Thoracic aorta (tissue), 2 donors: ENCODE measurements around the gene ABCC3. TPM values are rescaled to one million over a fixed set of nuclear protein-coding genes. Genes with fewer than 3 reads are reported as not detected.

Experiments
- ATAC-seq: fragments of 150-250 bp; one replicate; pipeline ENCODE4 v1.8.0; 2017; ENCODE audit warnings: low read depth; ENCODE audit not compliant: insufficient number of reproducible peaks, low FRiP score
- DNase-seq: peaks from one replicate; pipeline ENCODE4 v3.0.0-alpha.2; 2020; ENCODE audit warnings: low spot score
- H3K27ac ChIP-seq, 2 donors: fragments of 200-600 bp; sonication (generic); 1 replicate in 1 of 2; 2 replicates in 1 of 2; pipeline ENCODE4 v1.5.1; 2016; ENCODE audit warnings: mild to moderate bottlenecking in 2 of 2, moderate library complexity in 2 of 2
- H3K27me3 ChIP-seq: fragments of 200-600 bp; sonication (generic); replicated peaks from 2 replicates; pipeline ENCODE4 v1.6.0; 2016; ENCODE audit warnings: mild to moderate bottlenecking; ENCODE audit not compliant: insufficient read depth
- H3K36me3 ChIP-seq: fragments of 200-600 bp; sonication (generic); one replicate; pipeline ENCODE4 v1.5.1; 2016
- H3K4me1 ChIP-seq, 2 donors: fragments of 200-600 bp; sonication (generic); 1 replicate in 1 of 2; 2 replicates in 1 of 2; pipeline versions ENCODE4 v1.5.1 to v1.6.0; 2016; ENCODE audit warnings: low read depth in 2 of 2, mild to moderate bottlenecking in 1 of 2; ENCODE audit not compliant: control insufficient read depth in 1 of 2
- H3K4me3 ChIP-seq: fragments of 200-600 bp; sonication (generic); 2 replicates; pipeline ENCODE4 v1.5.1; 2016; ENCODE audit warnings: mild to moderate bottlenecking
- H3K9me3 ChIP-seq: fragments of 200-600 bp; sonication (generic); 2 replicates; pipeline ENCODE4 v1.5.1; 2016
- CTCF ChIP-seq: fragments of 200-600 bp; sonication (generic); IDR thresholded peaks from one replicate; pipeline ENCODE4 v1.5.1; 2019; ENCODE audit warnings: antibody characterized with exemption
- total RNA-seq, 2 donors: library from RNA; depleted of rRNA; stranded (reverse); fragments of >200 nt; gene quantifications; one replicate each; pipeline versions ENCODE4 v1.1.0 to v1.2.3, GENCODE V29; 2016

Gene ABCC3
- total RNA-seq, 2 donors from 2014 or later: 72.7 to 143 TPM

- Histone ChIP-seq H3K9me3 (no peaks in the 10 kb centered on the region), H3K36me3 (peaks cover 4% of the 10 kb centered on the region), H3K4me3 (no peak overlapping the region), H3K4me1 (peaks cover 11 to 34% of the 10 kb centered on the region in 2 donors), H3K27me3 (no peaks in the 10 kb centered on the region), H3K27ac (no peak overlapping the region)
- DNase-seq: no peak
- no peak for ATAC-seq
- TF ChIP-seq CTCF: no peak
These were observed 47.8 kb downstream of the ABCC3 start for GRCh38 chr17:50682441-50682840.

GRCh38 chr17:50682938-50683337 lies 48.3 kb downstream of the ABCC3 start:
- ATAC-seq: no peak
- Histone ChIP-seq H3K9me3 (no peaks in the 10 kb centered on the region), H3K4me3 (no peak overlapping the region), H3K27me3 (no peaks in the 10 kb centered on the region), H3K4me1 (peaks cover 14 to 38% of the 10 kb centered on the region in 2 donors), H3K27ac (no peak overlapping the region), H3K36me3 (peaks cover 4% of the 10 kb centered on the region)
- TF ChIP-seq CTCF: no peak
- no peak for DNase-seq

- Histone ChIP-seq H3K27ac (no peak overlapping the region), H3K4me3 (no peak overlapping the region), H3K9me3 (no peaks in the 10 kb centered on the region), H3K36me3 (no peaks in the 10 kb centered on the region), H3K27me3 (no peaks in the 10 kb centered on the region), H3K4me1 (peaks cover 14 to 45% of the 10 kb centered on the region in 2 donors)
- ATAC-seq (no peak), DNase-seq (no peak)
- TF ChIP-seq CTCF: no peak
These were observed 49.0 kb downstream of the ABCC3 start for GRCh38 chr17:50683434-50684287.

DNA sequence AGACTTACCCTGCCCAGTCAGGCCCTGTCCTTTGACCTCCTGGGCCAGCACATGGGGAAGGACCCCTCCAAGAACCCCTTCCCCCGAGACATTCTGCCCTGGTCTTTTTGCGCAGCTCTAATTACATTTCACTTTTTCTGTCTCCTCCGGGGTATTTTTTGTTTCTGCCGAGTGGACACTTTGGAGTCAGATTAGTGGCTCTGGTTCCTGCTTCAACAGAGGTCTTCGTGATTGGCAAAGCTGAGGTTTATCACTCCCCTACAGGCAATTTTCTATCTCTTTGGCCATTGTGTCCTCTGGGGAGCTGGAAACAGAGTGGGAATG lies 49.6 kb downstream of the ABCC3 start:
- H3K4me3 ChIP-seq: no peak overlapping the region
- H3K27ac ChIP-seq: no peak overlapping the region
- DNase-seq: no peak

More for the DNA sequence above, 49.6 kb downstream of the ABCC3 start:
- no peaks in the 10 kb centered on the region for H3K9me3 ChIP-seq
- no peaks in the 10 kb centered on the region for H3K36me3 ChIP-seq
- peaks cover 16 to 50% of the 10 kb centered on the region in 2 donors for H3K4me1 ChIP-seq
- ATAC-seq: no peak
- no peaks in the 10 kb centered on the region for H3K27me3 ChIP-seq
- no peak for TF ChIP-seq CTCF
